OCI-LY7 (cell line): ENCODE data around the gene NXPH2.

ENCODE experiments used
- EZH2phosphoT487 ChIP-seq: fragments of 200-600 bp; sonication (generic); IDR thresholded peaks from 2 replicates; pipeline ENCODE4 v1.6.1; 2018; ENCODE audit warnings: low read depth, borderline replicate concordance, mild to moderate bottlenecking, mixed run types, antibody characterized with exemption, low read length, moderate library complexity, mixed read lengths
- TF ChIP-seq, protein P1 (sequence below): fragments of 200-600 bp; sonication (generic); conservative IDR thresholded peaks from 2 replicates; pipeline ENCODE4 v1.5.1; 2014; ENCODE audit warnings: mild to moderate bottlenecking, antibody characterized with exemption, low read length, moderate library complexity, mixed read lengths

DNA sequence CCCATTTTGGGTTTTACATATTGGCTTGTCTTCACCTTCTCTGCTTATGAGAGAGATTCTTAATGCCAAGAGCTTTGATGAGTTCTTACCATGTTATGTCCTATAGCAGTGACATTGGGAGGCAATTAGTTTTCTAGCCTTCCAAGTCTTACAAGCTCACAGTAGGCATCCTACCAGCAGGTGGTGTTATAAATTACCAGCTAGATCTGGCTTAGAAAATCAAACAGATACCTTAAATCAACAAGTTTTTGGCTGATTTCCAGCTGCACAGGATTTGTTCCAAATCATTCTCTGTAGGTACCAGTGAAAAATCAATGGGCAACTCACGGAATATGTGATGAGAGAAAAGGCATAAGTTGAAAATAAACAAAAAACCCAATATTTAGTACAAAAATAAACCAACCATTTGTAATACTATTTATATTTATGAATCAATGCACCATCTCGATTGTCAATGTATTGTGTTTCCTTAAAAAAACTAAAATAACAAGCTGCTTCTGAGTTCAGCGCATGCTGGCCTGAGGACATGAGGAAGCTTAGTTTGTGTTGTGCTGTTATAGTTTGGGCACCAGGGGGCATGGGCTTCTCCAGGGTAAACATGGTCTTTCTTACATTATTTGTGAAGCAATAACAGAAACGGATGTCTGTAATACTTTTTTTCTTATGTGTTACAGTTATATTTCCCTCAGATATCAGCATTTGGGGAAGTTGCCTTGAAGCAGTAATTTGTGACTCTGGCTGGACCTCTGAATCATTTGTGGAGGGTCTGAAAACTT is 34.1 kb upstream of the NXPH2 start:
- TF ChIP-seq, protein P1, sequence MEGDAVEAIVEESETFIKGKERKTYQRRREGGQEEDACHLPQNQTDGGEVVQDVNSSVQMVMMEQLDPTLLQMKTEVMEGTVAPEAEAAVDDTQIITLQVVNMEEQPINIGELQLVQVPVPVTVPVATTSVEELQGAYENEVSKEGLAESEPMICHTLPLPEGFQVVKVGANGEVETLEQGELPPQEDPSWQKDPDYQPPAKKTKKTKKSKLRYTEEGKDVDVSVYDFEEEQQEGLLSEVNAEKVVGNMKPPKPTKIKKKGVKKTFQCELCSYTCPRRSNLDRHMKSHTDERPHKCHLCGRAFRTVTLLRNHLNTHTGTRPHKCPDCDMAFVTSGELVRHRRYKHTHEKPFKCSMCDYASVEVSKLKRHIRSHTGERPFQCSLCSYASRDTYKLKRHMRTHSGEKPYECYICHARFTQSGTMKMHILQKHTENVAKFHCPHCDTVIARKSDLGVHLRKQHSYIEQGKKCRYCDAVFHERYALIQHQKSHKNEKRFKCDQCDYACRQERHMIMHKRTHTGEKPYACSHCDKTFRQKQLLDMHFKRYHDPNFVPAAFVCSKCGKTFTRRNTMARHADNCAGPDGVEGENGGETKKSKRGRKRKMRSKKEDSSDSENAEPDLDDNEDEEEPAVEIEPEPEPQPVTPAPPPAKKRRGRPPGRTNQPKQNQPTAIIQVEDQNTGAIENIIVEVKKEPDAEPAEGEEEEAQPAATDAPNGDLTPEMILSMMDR, result peak; percentile 42; the same call in 1 of the 2 replicates
- no peak for TF ChIP-seq EZH2phosphoT487
